ENCODE measurements around the gene ULK3. TPM values are rescaled to one million over a fixed set of nuclear protein-coding genes. Genes with fewer than 3 reads are reported as not detected.

Gene ULK3
- total and polyA plus RNA-seq, 10 of the 15 experiments (the other 5 are each of a cell fraction or from before 2014, with no cell fraction given): 0.64 to 38.8 (median 27.1) TPM

DNA sequence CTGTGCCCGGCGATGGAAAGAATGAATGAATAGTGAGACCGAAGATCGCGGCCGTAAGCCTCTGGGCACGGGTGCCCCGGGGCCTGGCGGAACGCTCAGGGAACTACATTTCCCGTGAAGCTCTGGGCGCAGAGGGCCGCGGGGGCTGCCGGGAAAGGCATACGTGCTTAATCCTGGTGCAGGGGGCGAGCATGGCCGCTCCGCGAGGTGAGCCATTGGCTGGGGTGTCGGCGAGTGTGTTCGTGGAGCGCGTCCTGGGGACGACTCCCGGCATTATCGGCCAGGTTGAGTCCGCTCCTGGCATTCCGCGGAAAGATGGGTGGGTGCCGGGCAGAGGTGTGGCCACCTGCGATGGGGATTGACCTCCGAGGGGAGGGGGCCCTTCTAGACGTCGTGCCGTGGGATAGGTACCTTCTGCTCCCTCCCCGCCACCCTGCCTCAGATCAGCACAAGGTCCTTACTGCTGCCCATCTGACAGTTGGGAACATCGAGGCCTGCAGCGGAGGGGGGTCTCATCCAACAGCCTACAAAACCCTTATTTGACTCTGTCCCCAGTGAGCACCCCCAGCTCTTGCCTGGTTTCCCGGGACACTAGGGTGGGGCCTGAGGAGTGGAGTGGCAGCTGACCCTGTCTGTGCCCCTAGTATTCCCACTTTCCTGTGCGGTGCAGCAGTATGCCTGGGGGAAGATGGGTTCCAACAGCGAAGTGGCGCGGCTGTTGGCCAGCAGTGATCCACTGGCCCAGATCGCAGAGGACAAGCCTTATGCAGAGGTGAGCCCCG, 47.1 kb upstream of the ULK3 start, which contains the start of gene MPI (continued):
- TF ChIP-seq HDGF (IDR thresholded peaks at IDR 0.05) (no peak), CREM (IDR thresholded peaks at IDR 0.05; ENCODE audit: low read depth) (peak; percentile 93), NR2C1 (IDR thresholded peaks at IDR 0.05) (no peak), ZZZ3 (IDR thresholded peaks at IDR 0.05; ENCODE audit: control insufficient read depth, insufficient read length, low read depth) (no peak), EP300 (IDR thresholded peaks at IDR 0.05; ENCODE audit: borderline replicate concordance in 1 of 2, control insufficient read depth in 1 of 2, low read depth in 2 of 2, low read length in 2 of 2) (no peak), GATAD2B (conservative IDR thresholded peaks at IDR 0.05; ENCODE audit: low read depth) (peak; percentile 67; the same call in 1 of the 2 replicates), JUNB (IDR thresholded peaks at IDR 0.05) (no peak), ZNF274 (IDR thresholded peaks at IDR 0.05; ENCODE audit: insufficient read depth, insufficient read length) (no peak), NFYA (IDR thresholded peaks at IDR 0.05; ENCODE audit: borderline replicate concordance, low read depth, low read length) (no peak), FOS (IDR thresholded peaks at IDR 0.05; ENCODE audit: borderline replicate concordance, extremely low read depth, insufficient read length) (no peak), PML (IDR thresholded peaks at IDR 0.05; ENCODE audit: low read length) (no peak), ZNF384 (IDR thresholded peaks at IDR 0.05; ENCODE audit: borderline replicate concordance, low read depth, low read length) (no peak), CHD1 (IDR thresholded peaks at IDR 0.05; ENCODE audit: low read depth, low read length) (no peak), SUPT20H (IDR thresholded peaks at IDR 0.05; ENCODE audit: borderline replicate concordance, control insufficient read depth, low read depth, low read length) (no peak), NFYB (IDR thresholded peaks at IDR 0.05; ENCODE audit: insufficient read depth, low read depth, low read length) (0 out of 2 replicates have a peak, but pooled peaks have one; percentile 7), YBX1 (IDR thresholded peaks at IDR 0.05) (no peak)
- TF ChIP-seq, protein P1, sequence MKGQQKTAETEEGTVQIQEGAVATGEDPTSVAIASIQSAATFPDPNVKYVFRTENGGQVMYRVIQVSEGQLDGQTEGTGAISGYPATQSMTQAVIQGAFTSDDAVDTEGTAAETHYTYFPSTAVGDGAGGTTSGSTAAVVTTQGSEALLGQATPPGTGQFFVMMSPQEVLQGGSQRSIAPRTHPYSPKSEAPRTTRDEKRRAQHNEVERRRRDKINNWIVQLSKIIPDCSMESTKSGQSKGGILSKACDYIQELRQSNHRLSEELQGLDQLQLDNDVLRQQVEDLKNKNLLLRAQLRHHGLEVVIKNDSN (IDR thresholded peaks at IDR 0.05; ENCODE audit: borderline replicate concordance, extremely low read length, insufficient read depth, low read depth, low read length): no peak
- TF ChIP-seq, protein P2, sequence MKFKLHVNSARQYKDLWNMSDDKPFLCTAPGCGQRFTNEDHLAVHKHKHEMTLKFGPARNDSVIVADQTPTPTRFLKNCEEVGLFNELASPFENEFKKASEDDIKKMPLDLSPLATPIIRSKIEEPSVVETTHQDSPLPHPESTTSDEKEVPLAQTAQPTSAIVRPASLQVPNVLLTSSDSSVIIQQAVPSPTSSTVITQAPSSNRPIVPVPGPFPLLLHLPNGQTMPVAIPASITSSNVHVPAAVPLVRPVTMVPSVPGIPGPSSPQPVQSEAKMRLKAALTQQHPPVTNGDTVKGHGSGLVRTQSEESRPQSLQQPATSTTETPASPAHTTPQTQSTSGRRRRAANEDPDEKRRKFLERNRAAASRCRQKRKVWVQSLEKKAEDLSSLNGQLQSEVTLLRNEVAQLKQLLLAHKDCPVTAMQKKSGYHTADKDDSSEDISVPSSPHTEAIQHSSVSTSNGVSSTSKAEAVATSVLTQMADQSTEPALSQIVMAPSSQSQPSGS (IDR thresholded peaks at IDR 0.05; ENCODE audit: low read length): no peak
- TF ChIP-seq, protein P3, sequence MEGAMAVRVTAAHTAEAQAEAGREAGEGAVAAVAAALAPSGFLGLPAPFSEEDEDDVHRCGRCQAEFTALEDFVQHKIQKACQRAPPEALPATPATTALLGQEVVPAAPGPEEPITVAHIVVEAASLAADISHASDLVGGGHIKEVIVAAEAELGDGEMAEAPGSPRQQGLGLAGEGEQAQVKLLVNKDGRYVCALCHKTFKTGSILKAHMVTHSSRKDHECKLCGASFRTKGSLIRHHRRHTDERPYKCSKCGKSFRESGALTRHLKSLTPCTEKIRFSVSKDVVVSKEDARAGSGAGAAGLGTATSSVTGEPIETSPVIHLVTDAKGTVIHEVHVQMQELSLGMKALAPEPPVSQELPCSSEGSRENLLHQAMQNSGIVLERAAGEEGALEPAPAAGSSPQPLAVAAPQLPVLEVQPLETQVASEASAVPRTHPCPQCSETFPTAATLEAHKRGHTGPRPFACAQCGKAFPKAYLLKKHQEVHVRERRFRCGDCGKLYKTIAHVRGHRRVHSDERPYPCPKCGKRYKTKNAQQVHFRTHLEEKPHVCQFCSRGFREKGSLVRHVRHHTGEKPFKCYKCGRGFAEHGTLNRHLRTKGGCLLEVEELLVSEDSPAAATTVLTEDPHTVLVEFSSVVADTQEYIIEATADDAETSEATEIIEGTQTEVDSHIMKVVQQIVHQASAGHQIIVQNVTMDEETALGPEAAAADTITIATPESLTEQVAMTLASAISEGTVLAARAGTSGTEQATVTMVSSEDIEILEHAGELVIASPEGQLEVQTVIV (IDR thresholded peaks at IDR 0.05; ENCODE audit: borderline replicate concordance, partially characterized antibody): no peak
- TF ChIP-seq, protein P4, sequence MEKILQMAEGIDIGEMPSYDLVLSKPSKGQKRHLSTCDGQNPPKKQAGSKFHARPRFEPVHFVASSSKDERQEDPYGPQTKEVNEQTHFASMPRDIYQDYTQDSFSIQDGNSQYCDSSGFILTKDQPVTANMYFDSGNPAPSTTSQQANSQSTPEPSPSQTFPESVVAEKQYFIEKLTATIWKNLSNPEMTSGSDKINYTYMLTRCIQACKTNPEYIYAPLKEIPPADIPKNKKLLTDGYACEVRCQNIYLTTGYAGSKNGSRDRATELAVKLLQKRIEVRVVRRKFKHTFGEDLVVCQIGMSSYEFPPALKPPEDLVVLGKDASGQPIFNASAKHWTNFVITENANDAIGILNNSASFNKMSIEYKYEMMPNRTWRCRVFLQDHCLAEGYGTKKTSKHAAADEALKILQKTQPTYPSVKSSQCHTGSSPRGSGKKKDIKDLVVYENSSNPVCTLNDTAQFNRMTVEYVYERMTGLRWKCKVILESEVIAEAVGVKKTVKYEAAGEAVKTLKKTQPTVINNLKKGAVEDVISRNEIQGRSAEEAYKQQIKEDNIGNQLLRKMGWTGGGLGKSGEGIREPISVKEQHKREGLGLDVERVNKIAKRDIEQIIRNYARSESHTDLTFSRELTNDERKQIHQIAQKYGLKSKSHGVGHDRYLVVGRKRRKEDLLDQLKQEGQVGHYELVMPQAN (conservative IDR thresholded peaks at IDR 0.05): peak; percentile 86

Data from GM12878 (cell line).